Neural progenitor cell (in vitro differentiated cells): Measurements from ENCODE around the gene PWWP2B. TPM values are rescaled to one million over a fixed set of nuclear protein-coding genes. Genes with fewer than 3 reads are reported as not detected.

ENCODE experiments used
- DNase-seq: peaks from one replicate; pipeline ENCODE4 v3.0.0-alpha.2; 2016; ENCODE audit warnings: low spot score
- H2AFZ ChIP-seq: fragments of 200-600 bp; sonication (generic); replicated peaks from 2 replicates; pipeline ENCODE4 v1.6.1; 2016; ENCODE audit warnings: antibody characterized with exemption
- H3F3A ChIP-seq: fragments of 200-600 bp; sonication (generic); 2 replicates; pipeline ENCODE4 v1.6.1; 2016; ENCODE audit warnings: antibody characterized with exemption, low read depth
- H3K27ac ChIP-seq: fragments of 200-600 bp; sonication (generic); 2 replicates; pipeline ENCODE4 v1.5.1; 2016; ENCODE audit warnings: mild to moderate bottlenecking
- H3K27me3 ChIP-seq: fragments of 200-600 bp; sonication (generic); 2 replicates; pipeline ENCODE4 v1.6.1; 2016; ENCODE audit warnings: mild to moderate bottlenecking, moderate library complexity
- H3K36me3 ChIP-seq: fragments of 200-600 bp; sonication (generic); 2 replicates; pipeline ENCODE4 v1.5.1; 2016
- H3K4me1 ChIP-seq: fragments of 200-600 bp; sonication (generic); 2 replicates; pipeline ENCODE4 v1.6.1; 2016; ENCODE audit warnings: mixed run types
- H3K4me2 ChIP-seq: fragments of 200-600 bp; sonication (generic); 2 replicates; pipeline ENCODE4 v1.6.1; 2016
- H3K4me3 ChIP-seq: fragments of 200-600 bp; sonication (generic); 2 replicates; pipeline ENCODE4 v1.5.1; 2016
- H3K79me2 ChIP-seq: fragments of 200-600 bp; sonication (generic); 2 replicates; pipeline ENCODE4 v1.6.1; 2016; ENCODE audit warnings: low read depth
- H3K9ac ChIP-seq: fragments of 200-600 bp; sonication (generic); 2 replicates; pipeline ENCODE4 v1.6.1; 2016
- H3K9me3 ChIP-seq: fragments of 200-600 bp; sonication (generic); 2 replicates; pipeline ENCODE4 v1.5.1; 2016; ENCODE audit warnings: low read depth
- H4K20me1 ChIP-seq: fragments of 200-600 bp; sonication (generic); 2 replicates; pipeline ENCODE4 v1.6.1; 2016; ENCODE audit warnings: low read depth
- H3K27ac Mint-ChIP-seq: 3 replicates; pipeline ENCODE4 v1.8.0; 2021; ENCODE audit warnings: mixed read lengths
- H3K27me3 Mint-ChIP-seq: 2 replicates; pipeline ENCODE4 v1.8.0; 2022; ENCODE audit warnings: low read depth, mild to moderate bottlenecking, inconsistent platforms, moderate library complexity, mixed read lengths; ENCODE audit not compliant: insufficient read depth
- H3K36me3 Mint-ChIP-seq: 3 replicates; pipeline ENCODE4 v1.8.0; 2021; ENCODE audit warnings: mixed read lengths
- H3K4me1 Mint-ChIP-seq: 3 replicates; pipeline ENCODE4 v1.8.0; 2021; ENCODE audit warnings: mixed read lengths
- H3K4me3 Mint-ChIP-seq: 3 replicates; pipeline ENCODE4 v1.8.0; 2021; ENCODE audit warnings: mild to moderate bottlenecking, moderate library complexity, mixed read lengths
- H3K9me3 Mint-ChIP-seq: 3 replicates; pipeline ENCODE4 v1.8.0; 2020; ENCODE audit warnings: mixed read lengths
- CTCF ChIP-seq: fragments of 200-600 bp; sonication (generic); IDR thresholded peaks from 2 replicates; pipeline ENCODE4 v1.5.1; 2017; ENCODE audit warnings: antibody characterized with exemption, mild to moderate bottlenecking
- EZH2 ChIP-seq: fragments of 200-600 bp; sonication (generic); IDR thresholded peaks from 2 replicates; pipeline ENCODE4 v1.6.1; 2017; ENCODE audit warnings: antibody characterized with exemption, mild to moderate bottlenecking, moderate library complexity
- EZH2phosphoT487 ChIP-seq: fragments of 200-600 bp; sonication (generic); IDR thresholded peaks from 2 replicates; pipeline ENCODE4 v1.6.1; 2017; ENCODE audit warnings: antibody characterized with exemption
- total RNA-seq: library from RNA; depleted of rRNA; stranded (reverse); fragments of >200 nt; gene quantifications from 2 replicates; pipeline ENCODE4 v1.2.3, GENCODE V29; 2015; ENCODE audit warnings: low replicate concordance

Gene PWWP2B
- 0.34 and 1.5 TPM in 2 replicates for total RNA-seq

GRCh38 chr10:132397036-132397541, at the start of gene PWWP2B:
Gene PWWP2B (plus strand): TSS chr10:132397200. CDS start chr10:132397227, 27 bp downstream.
- peak within 1 kb of the TSS; percentile 76 for H2AFZ ChIP-seq
- H3K4me3 ChIP-seq, result peak within 1 kb of the TSS; percentile 70
- peaks cover 9% of the 10 kb centered on the region for H4K20me1 ChIP-seq
- peak within 1 kb of the TSS; percentile 89 for H3K4me3 Mint-ChIP-seq
- H3K79me2 ChIP-seq, result no peaks in the 10 kb centered on the region
- no peaks in the 10 kb centered on the region for H3K36me3 Mint-ChIP-seq
- H3F3A ChIP-seq, result peaks cover 15% of the 10 kb centered on the region
- H3K36me3 ChIP-seq, result no peaks in the 10 kb centered on the region
- peaks cover 55% of the 10 kb centered on the region for H3K27me3 ChIP-seq
- peaks cover 17% of the 10 kb centered on the region for H3K27me3 Mint-ChIP-seq
- TF ChIP-seq EZH2phosphoT487, result peak; percentile 43
- no peak for TF ChIP-seq CTCF
- TF ChIP-seq EZH2, result no peak
- DNase-seq, result peak; percentile 70
- peaks cover 14% of the 10 kb centered on the region for H3K4me1 ChIP-seq
- H3K4me2 ChIP-seq, result peak within 1 kb of the TSS; percentile 96
- peaks cover 4% of the 10 kb centered on the region for H3K9me3 Mint-ChIP-seq
- H3K9ac ChIP-seq, result no peak within 1 kb of the TSS
- no peak within 1 kb of the TSS for H3K27ac Mint-ChIP-seq
- H3K27ac ChIP-seq, result no peak within 1 kb of the TSS
- no peaks in the 10 kb centered on the region for H3K9me3 ChIP-seq
- peaks cover 14% of the 10 kb centered on the region for H3K4me1 Mint-ChIP-seq

DNA sequence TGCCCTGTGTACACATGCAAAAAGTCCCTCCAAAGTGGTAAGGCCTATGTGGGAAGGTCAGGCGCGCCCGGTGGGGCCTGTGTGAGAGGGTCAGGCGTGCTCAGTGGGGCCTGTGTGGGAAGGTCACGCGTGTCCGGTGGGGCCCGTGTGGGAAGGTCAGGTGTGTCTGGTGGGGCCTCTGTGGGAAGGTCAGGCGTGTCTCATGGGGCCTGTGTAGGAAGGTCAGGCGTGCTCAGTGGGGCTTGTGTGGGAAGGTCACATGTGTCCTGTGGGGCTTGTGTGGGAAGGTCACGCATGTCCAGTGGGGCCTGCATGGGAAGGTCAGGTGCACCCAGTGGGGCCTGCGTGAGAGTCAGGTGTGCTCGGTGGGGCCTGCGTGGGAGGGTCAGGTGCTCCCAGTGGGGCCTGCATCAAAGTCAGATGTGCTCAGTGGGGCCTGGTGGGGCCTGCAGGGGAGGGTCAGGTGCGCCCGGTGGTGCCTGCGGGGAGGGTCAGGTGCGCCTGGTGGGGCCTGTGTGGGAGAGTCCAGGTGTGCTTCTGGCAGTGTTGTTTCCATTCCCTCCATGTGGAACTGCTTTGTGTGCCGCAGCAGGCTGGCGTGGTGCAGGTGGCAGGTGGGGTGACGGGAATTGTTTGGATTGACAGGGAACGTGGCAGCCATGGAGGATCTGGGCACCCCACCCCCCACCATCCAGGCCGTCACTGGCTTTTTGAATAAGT, 49.6 kb upstream of the PWWP2B start:
- Mint-ChIP-seq H3K9me3 (peaks cover 2% of the 10 kb centered on the region), H3K4me3 (no peak overlapping the region), H3K27ac (peak overlapping the region; percentile 66), H3K27me3 (peaks cover 6% of the 10 kb centered on the region), H3K4me1 (peaks cover 12% of the 10 kb centered on the region), H3K36me3 (peaks cover 17% of the 10 kb centered on the region)
- Histone ChIP-seq H3K27ac (no peak overlapping the region), H3K27me3 (no peaks in the 10 kb centered on the region), H2AFZ (no peak overlapping the region), H4K20me1 (no peaks in the 10 kb centered on the region), H3K4me3 (no peak overlapping the region), H3K4me1 (no peaks in the 10 kb centered on the region), H3K9ac (no peak overlapping the region), H3K36me3 (no peaks in the 10 kb centered on the region), H3K9me3 (no peaks in the 10 kb centered on the region), H3K4me2 (no peak overlapping the region), H3F3A (no peaks in the 10 kb centered on the region), H3K79me2 (no peaks in the 10 kb centered on the region)
- TF ChIP-seq CTCF, result no peak
- no peak for TF ChIP-seq EZH2phosphoT487
- no peak for TF ChIP-seq EZH2
- no peak for DNase-seq

- Histone ChIP-seq H3K9me3 (no peaks in the 10 kb centered on the region), H3K27ac (no peak overlapping the region), H3K4me2 (no peak overlapping the region), H3K79me2 (no peaks in the 10 kb centered on the region), H2AFZ (no peak overlapping the region), H3K36me3 (no peaks in the 10 kb centered on the region), H3K27me3 (no peaks in the 10 kb centered on the region), H3K4me1 (no peaks in the 10 kb centered on the region), H4K20me1 (no peaks in the 10 kb centered on the region), H3K9ac (no peak overlapping the region), H3K4me3 (no peak overlapping the region), H3F3A (no peaks in the 10 kb centered on the region)
- Mint-ChIP-seq H3K4me3 (no peak overlapping the region), H3K27ac (no peak overlapping the region), H3K9me3 (no peaks in the 10 kb centered on the region), H3K36me3 (peaks cover 15% of the 10 kb centered on the region), H3K4me1 (peaks cover 15% of the 10 kb centered on the region), H3K27me3 (peaks cover 6% of the 10 kb centered on the region)
- no peak for DNase-seq
- no peak for TF ChIP-seq CTCF
- no peak for TF ChIP-seq EZH2phosphoT487
- no peak for TF ChIP-seq EZH2
Measured at GRCh38 chr10:132347931-132348267, 49.1 kb upstream of the PWWP2B start.
